Stimulated activated CD8-positive, alpha-beta memory T cell treated with anti-CD3 and anti-CD28 coated beads, Interleukin-15, amount 100 ng/mL, for 4 hours (primary cell): ENCODE measurements around the gene CEP350.
"Not testable (repeated sequence)": the region's sequence is repeated elsewhere in the genome, so short reads cannot be mapped to it uniquely, and the experiment has no call there.

ENCODE experiments used
- DNase-seq, 2 donors: peaks; one replicate each; pipeline ENCODE4 v3.0.0-alpha.2; 2020; ENCODE audit warnings: low read depth in 2 of 2

Gene CEP350

DNA sequence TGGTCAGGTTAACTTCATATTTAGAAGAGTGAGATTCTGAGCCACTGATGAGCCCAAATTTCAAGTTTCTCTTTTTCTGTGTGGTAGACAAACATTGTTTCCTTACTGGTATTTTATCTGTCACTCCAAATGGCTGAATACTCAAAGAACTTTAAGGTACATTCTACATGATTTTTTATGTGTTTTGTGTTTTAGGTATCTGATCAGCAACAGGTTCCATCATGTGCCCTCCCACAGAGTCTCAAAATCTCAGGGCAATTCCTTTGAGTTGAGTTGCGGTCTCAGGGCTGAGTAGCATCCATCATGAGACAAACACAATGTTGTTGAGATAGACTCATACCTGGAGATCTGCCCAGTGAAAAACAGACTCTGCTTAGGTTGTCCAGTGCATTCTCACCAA, 14.7 kb upstream of the CEP350 start:
- DNase-seq: no peak

GRCh38 chr1:179941454-179941853, 13.2 kb upstream of the CEP350 start:
- DNase-seq: no peak

DNA sequence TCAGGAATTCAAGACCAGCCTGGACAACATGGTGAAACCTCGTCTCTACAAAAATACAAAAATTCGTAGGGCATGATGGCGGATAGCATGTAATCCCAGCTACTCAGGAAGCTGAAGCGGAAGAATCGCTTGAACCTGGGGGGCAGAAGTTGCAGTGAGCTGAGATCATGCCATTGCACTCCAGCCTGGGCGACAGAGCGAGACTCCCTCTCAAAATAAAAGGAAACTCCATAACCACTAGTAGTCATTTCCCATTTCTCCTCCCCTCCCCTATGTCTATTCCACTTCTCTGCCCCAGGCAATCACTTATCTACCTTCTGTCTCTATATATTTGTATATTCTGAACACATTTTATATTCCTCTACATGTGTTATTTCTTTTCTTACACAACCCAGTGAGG, 4.0 kb upstream of the CEP350 start:
- no peak for DNase-seq

DNA sequence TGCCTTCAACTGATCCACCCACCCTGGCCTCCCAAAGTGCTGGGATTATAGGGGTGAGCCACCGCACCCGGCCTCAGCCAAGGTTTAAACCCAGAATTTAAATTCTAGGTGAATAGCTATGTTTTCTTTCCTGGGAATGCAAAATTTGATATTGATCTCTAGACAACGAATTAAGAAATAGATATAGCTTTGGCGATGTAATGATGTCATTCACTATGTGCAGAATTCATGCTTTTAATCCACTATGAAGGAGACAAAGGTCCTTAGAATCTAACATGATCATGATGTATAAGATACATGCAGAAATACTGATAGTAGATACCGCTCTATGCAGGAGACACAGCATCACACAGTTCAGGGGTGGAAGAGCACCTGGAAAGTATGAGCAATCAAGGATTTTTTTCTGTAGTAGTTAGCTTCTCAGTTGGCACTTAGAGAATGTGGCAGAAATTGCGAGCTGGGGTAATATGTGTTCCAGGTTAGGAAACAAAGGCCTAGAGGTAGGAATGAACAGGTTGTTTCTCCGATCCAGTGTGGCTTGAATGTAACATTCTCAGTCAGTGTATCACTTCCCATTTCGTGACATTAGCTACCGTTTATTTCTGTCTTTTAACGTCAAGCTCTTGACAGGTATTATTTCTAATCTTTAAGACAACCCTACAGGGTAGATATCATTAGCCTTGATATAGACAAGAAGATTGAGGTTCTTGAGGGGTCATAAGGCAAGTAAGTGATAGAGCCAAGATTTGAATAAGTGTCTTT, 3.0 kb upstream of the CEP350 start:
- no peak for DNase-seq

GRCh38 chr1:179952186-179952585, 2.4 kb upstream of the CEP350 start:
- DNase-seq: no peak

- DNase-seq: peak in 1 of 2 donors; percentile 22
Measured at GRCh38 chr1:179953974-179954492, 577 bp upstream of the CEP350 start.

DNA sequence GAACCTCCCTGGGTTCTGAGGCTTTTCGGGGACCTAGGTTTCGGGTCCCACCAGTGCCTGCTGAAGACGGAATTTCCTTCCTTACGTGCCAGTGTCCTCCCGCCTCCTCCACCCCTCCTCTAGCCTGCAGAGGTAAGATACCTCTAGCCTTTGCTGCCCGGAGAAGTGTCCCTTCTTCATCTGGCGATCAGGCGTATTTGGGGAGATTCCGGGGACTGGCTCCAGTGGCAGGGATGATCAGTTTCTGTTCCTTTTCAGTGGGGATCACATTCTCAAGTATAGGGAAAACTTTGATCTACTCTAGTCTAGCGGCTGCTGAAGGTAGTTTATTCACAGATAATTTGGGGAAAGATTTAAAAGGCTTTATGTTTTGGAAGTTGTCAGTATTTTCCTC, 674 bp downstream of the CEP350 start:
- DNase-seq: no peak

GRCh38 chr1:179955731-179956130, 1.1 kb downstream of the CEP350 start:
- DNase-seq: no peak

- no peak for DNase-seq
Measured at GRCh38 chr1:179958359-179958758, 3.7 kb downstream of the CEP350 start.

DNA sequence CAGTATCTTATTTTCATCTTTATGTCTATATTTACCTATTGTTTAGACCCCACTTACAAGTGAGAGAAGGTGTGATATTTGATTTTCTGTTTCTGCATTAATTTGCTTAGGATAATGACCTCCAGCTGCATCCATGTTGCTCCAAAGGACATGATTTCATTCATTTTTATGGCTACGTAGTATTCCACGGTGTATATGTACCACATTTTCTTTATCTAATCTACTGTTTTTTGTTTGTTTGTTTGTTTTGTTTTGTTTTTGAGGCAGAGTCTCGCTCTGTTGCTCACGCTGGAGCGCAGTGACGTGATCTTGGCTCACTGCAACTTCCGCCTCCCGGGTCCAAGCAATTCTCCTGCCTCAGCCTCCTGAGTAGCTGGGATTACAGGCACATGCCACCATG, 7.6 kb downstream of the CEP350 start:
- DNase-seq: not testable (repeated sequence)

DNA sequence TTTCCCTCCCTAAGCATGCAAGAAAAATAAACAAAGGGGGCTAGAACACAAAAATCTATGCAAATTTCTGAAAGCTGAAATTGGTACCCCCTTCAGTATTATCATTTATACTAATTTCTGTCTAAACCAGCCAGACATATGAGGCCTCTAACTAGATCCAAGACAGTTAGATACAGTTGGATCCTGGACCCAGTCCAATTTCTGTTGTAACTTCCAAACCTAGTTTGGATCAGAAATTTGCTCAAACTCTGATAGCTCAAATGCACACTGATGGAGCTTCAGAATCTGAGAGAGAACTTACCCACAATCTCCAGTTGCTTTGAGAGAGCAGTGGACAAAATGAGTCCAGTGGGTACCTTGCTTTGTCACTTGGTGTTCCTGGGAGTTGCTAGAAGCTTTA, 11.9 kb downstream of the CEP350 start:
- no peak for DNase-seq

DNA sequence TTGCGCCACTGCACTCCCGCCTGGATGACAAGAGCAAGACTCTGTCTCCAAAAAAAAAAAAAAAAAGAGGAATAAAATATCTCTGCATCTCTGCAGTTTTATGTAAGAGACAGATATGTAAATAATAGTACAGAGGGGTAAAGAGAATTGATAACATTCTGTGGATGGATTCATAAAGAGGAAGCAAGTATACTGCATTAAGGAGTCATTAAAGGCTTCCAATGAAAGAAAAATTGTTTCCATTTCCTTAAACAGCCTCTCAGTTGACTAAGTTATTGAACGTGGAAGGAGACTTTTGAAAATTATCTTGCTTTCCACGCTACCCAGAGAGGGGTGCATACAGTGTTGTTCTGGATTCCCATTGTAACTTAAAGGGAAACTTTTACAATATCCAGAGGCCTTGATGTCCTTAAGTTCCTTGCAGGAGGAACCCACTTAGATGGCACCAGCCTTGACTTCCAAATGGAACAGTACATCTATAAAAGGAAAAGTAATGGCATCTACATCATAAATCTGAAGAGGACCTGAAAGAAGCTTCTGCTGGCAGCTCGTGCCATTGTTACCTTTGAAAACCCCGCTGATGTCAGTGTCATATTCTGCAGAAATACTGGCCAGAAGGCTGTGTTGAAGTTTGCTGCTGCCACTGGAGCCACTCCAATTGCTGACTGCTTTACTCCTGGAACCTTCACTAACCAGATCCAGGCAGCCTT, 13.8 kb downstream of the CEP350 start:
- DNase-seq: no peak

DNA sequence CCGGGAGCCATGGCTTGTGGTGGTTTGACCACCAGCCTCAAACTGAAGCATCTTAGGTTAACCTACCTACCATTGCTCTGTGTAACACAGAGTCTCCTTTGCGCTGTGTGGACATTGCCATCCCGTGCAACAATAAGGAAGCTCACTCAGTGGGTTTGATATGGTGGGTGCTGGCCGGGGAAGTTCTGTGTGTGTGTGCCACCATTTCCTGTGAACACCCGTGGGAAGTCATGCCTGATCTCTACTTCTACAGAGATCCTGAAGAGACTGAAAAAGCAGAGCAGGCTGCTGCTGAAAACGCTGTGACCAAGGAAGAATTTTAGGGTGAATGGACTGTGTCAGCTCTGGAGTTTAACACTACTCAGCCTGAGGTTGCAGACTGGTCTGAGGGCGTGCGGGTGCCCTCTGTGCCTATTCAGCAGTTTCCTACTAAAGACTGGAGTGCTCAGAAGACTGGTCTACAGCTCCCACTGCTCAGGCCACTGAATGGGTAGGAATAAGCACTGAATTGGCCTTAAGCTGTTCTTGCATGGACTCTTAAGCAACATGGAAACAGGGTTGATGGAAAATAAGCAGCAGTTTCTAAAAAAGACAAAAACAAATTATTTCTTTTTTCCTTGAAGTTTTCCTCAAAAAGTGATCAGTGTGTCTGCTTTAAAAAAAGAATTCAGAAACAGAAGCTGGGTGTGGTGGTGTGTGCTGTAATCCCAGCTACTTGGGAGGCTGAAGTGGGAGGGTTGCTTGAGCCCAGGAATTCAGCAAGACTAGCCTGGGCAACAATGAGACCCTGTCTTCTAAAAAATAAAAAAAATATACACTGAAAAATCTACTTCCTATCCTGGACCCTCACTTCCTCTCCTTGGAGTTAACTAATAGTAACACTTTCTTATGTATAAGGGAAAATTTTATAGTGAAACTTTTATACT, 14.6 kb downstream of the CEP350 start:
- DNase-seq: no peak

DNA sequence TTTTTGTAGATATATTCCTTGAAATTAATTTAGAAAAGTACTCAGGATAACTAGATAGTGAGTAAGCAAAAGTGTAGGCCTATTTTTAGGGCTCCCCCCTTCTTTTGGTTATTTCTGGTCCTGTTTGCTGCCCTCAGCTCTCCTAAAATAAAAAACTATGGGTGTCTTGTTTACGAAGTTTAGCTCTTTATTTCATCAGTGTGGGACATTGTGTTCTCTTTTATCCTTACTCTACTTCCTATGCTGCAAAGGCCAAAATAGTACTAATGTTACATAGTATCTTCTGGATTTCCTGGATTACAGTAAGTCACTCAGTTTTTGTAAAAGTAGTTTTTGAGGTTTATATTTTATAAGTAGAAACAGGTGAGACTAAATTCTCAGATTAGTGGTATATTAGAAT, 15.4 kb downstream of the CEP350 start:
- DNase-seq: no peak

DNA sequence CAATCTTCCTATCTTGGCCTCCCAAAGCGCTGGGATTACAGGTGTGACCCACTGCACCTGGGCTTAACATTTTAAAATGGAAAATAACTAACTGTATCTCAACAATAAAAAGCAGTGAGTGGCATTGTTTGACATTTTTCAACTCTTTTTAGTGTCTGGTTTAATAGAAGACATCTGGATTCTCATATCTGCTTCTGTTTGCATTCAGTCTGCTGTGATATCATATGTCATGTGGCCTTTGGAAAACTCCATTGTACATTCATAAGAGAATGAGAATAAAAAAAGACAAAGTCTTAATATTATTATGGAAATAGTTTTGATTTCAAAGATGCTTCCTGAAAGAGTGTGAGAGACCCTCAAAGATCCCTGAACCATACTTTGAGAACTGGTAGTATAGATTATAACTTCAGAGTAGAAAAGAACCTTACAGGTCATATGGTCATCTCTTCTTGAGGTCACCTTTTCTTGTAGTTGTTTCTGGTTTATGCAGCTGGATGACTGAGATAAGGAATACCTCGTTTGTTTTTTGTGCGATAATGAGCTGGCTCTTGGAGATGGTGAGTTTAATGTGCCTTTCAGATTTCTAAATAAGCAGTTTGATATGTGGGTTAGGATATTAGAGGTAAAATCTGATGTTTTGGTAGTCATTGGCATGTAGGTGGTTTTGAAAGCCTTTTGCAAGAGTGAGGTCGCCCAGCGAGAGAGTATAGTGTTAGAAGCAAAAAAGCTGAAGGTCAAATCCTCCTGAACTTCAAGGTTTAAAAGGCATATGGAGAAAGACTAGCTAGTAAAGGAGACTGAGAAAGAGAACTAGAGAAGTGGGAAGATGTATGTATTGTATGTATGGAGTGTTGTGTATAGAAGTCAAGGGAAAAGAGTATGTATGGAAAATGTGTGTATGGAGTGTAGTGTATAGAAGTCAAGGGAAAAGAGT, 17.2 kb downstream of the CEP350 start:
- DNase-seq: no peak

DNA sequence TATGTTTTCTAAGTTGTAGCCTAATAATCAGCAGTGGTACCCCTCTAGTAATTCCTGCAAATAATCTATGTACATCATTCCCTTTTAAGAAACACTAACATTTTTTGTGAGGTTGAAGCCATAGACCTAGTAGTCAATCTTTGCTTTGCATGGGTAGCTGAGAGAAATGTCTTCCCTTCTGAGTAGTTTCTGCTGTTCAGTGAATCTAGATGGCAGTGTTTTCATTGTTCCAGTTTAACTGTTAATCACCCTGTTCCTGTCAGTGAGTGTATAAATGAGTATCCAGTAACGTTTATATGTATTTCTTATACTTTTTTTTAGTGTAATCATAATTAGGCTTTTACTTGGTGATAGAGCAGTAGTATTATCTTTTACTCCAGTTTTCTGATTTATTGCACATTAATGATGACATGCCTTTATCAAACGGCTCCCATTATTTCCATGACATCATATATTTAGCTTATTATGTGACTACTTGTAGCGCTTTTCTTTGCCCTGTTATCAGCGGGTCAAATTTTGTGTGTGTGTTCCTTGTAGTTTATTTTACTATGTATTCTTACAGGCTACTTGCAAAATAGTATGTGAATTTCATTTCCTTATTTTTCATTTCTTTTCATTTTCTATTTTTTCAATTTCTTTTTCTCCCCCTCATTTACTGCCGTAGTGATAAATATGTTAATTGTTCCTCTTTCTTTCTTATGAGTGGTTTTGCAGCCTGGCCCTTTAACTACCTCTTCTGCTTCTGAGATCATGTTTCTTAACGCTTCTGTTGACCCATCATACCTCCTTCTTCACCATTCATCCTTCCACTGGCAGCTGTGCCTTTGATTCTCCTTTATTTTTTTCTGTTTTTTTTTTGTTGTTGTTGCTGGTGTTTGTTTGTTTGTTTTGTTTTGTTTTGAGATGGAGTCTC, 18.8 kb downstream of the CEP350 start:
- no peak for DNase-seq

DNA sequence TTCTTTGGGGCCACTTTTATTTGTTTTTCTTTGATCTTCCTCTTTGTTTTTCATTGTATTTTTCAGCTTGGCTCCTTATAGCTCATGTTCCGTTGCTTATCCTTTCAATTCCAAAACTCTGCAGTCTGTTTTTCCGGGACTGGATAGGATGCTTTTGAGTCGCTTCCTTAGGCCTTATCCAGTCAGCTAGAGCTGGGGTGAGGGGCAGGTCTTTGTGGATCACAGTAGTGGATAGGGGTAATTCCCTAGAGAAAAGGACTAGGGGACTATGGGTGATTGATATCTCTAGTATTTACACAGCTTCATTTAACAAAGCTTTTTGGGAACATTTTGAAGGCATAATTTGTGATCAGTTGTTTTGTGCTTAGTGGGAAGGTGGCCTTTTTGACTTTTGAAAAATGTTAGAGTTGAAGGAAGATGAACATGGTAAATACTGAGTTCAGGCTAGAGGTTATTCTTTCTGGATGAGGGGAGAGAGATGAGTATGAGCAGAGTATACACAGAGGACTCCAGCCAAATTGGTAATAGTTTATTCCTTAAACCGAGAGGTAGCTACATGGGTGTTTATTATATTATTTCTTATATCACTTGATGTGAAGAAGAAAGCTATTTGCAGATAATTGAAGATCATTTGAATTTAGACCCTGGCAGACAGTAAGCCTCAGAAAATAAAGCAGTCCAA, 22.5 kb downstream of the CEP350 start:
- DNase-seq: no peak

GRCh38 chr1:179978199-179979079, 23.8 kb downstream of the CEP350 start:
- no peak for DNase-seq
